ENCODE results near the gene MPI.

- TF ChIP-seq POLR2AphosphoS5 (IDR thresholded peaks at IDR 0.05; ENCODE audit: low read depth, low read length) (no peak), POLR2A (IDR thresholded peaks at IDR 0.05; ENCODE audit: low read depth, low read length) (no peak), TAF1 (IDR thresholded peaks at IDR 0.05; ENCODE audit: borderline replicate concordance, low read depth, low read length) (no peak)
Observed at GRCh38 chr15:74882528-74882927, 7.3 kb upstream of the MPI start.

All from GM12892 (cell line).